Adrenal gland (tissue), 12 donors: ENCODE results near the gene SYNGR1. TPM values are rescaled to one million over a fixed set of nuclear protein-coding genes. Genes with fewer than 3 reads are reported as not detected.

Source experiments
- DNase-seq, 7 donors: peaks; one replicate each; pipeline ENCODE4 v3.0.0-alpha.2; 2019 to 2020
- H3K27ac ChIP-seq, 5 donors: fragments of 200-600 bp; sonication (generic) in 4 of 5; 1 replicate in 3 of 5; 2 replicates in 2 of 5; pipeline versions ENCODE4 v1.5.1 to v1.8.0; 2016 to 2020; ENCODE audit warnings: mild to moderate bottlenecking in 1 of 5
- H3K27me3 ChIP-seq: fragments of 200-600 bp; 2 replicates; pipeline ENCODE4 v1.8.0; 2021
- H3K36me3 ChIP-seq, 2 donors: fragments of 200-600 bp; replicated peaks in 1 of 2; 1 replicate in 1 of 2; 2 replicates in 1 of 2; pipeline versions ENCODE4 v1.5.1 to v1.8.0; 2018 to 2022
- H3K4me1 ChIP-seq, 2 donors: fragments of 200-600 bp; replicated peaks in 1 of 2; 1 replicate in 1 of 2; 2 replicates in 1 of 2; pipeline versions ENCODE4 v1.5.1 to v1.8.0; 2018 to 2021
- H3K4me3 ChIP-seq, 4 donors: fragments of 200-600 bp; sonication (generic) in 3 of 4; one replicate each; pipeline ENCODE4 v1.5.1; 2016 to 2018
- H3K9me3 ChIP-seq, 3 donors: fragments of 200-600 bp; sonication (generic) in 1 of 3; replicated peaks in 1 of 3; 1 replicate in 2 of 3; 2 replicates in 1 of 3; pipeline versions ENCODE4 v1.5.1 to v1.8.0; 2016 to 2021
- POLR2A ChIP-seq, 2 donors: fragments of 450-650 bp; IDR thresholded peaks; one replicate each; pipeline ENCODE4 v1.6.1; 2017; ENCODE audit warnings: antibody characterized with exemption in 2 of 2, mild to moderate bottlenecking in 2 of 2, moderate library complexity in 1 of 2
- WGBS, 4 donors: extraction: QIAGEN DNeasy Blood & Tissue Kit in 2 of 4; methylation state at CpG; one replicate each; pipeline versions ENCODE4 v1.1.5 to v1.1.7; 2013 to 2017; 5-methylcytosine and 5-hydroxymethylcytosine counted together
- intact Hi-C, 2 donors: fragments of 100-400 bp; cut with DNase I; formaldehyde crosslinking; loops; one replicate each; pipeline versions ENCODE4 v1.14.1 to v1.15.0; 2022 to 2023
- polyA plus RNA-seq, 3 donors: library from polyadenylated mRNA; stranded (reverse); fragments of 200-250 nt in 2 of 3; fragments of 350-450 nt in 1 of 3; fragmentation: Illumina TruSeq in 1 of 3; extraction: RNeasy Lipid Tissue Mini Kit (QIAGEN cat#74804) in 1 of 3; gene quantifications; one replicate each; pipeline ENCODE4 v1.2.3, GENCODE V29; 2013 to 2014
- total RNA-seq, 9 donors: library from RNA; depleted of rRNA in 4 of 9; stranded (reverse); fragments of >200 nt in 4 of 9; fragments of 120-200 nt in 1 of 9; fragmentation: NEBNext Ultra II Directional in 1 of 9; extraction: Animal tissue kit (Norgen Biotek cat#: 25700) in 1 of 9; gene quantifications; one replicate each; pipeline versions ENCODE4 v1.1.0 to v1.2.4, GENCODE V29; 2013 to 2023
- TF ChIP-seq, protein P1 (sequence below), 6 experiments: fragments of 450-650 bp in 4 of 6; fragments of 200-600 bp in 2 of 6; sonication (generic) in 1 of 6; IDR thresholded peaks; 1 replicate in 5 of 6; 2 replicates in 1 of 6; pipeline versions ENCODE4 v1.5.1 to v1.8.0; 2016 to 2021; ENCODE audit warnings: antibody characterized with exemption in 6 of 6, mild to moderate bottlenecking in 2 of 6, moderate library complexity in 1 of 6
- donor health status: healthy with polysubstance abuse.
- donor health status: Bipolar disorder and iron deficiency.
- donor health status: DM: yes; HTN: yes; CAD: no.
- donor health status: DM: no; HTN: no; CAD: no.
- donor health status: DM: no; HTN: no; CAD: no.
- donor health status: DM: yes; HTN: yes; CAD: no.

SYNGR1 gene
- total and polyA plus RNA-seq, 12 donors: 8.5 to 80.0 (median 28.2) TPM

DNA sequence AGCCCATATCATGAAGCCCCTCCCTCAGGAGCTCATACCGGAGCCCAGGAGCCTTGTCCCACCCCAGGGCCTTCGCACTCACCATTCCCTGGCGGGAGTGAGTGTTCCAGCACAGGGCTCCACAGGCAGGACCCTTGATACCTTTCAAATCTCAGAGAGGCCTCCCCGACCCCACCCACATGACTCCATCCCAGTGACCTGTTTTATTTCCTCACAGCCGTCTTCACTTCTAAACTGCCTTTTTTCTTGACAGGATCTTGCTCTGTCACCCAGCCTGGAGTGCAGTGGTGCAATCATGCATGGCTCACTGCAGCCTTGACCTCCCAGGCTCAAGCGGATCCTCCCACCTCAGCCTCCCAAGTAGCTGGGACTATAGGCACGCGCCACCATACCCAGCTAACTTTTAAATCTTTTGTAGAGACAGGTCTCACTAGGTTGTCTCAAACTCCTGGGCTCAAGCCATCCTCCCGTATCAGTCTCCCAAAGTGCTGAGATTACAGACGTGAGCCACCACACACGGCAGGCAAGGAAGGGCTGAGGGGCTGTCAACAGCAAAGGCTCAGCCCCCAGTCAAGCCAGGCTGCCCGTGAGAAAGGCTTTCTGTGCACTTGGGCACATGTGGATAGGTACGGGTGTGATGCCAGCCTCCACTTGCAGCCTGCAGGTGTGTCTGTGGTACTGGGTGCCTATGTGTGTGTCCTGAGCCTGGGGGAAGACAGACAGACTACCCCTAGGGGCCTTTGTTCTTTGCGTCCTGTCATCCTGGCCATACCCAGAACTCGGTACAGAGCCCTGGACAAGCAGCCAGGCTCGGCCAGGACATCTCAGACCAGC is 39.7 kb upstream of the SYNGR1 start:
- no peak for TF ChIP-seq POLR2A (IDR thresholded peaks at IDR 0.05)
- TF ChIP-seq, protein P1, sequence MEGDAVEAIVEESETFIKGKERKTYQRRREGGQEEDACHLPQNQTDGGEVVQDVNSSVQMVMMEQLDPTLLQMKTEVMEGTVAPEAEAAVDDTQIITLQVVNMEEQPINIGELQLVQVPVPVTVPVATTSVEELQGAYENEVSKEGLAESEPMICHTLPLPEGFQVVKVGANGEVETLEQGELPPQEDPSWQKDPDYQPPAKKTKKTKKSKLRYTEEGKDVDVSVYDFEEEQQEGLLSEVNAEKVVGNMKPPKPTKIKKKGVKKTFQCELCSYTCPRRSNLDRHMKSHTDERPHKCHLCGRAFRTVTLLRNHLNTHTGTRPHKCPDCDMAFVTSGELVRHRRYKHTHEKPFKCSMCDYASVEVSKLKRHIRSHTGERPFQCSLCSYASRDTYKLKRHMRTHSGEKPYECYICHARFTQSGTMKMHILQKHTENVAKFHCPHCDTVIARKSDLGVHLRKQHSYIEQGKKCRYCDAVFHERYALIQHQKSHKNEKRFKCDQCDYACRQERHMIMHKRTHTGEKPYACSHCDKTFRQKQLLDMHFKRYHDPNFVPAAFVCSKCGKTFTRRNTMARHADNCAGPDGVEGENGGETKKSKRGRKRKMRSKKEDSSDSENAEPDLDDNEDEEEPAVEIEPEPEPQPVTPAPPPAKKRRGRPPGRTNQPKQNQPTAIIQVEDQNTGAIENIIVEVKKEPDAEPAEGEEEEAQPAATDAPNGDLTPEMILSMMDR (IDR thresholded peaks at IDR 0.05): no peak
- Histone ChIP-seq H3K4me3 (no peak overlapping the region), H3K4me1 (peaks cover 25 to 40% of the 10 kb centered on the region in 2 donors), H3K9me3 (no peaks in the 10 kb centered on the region), H3K27ac (peak overlapping the region in 3 of 5 donors; percentile 74 to 91 (median 79)), H3K36me3 (peaks cover 0 to 37% of the 10 kb centered on the region in 2 donors), H3K27me3 (no peaks in the 10 kb centered on the region)
- intact Hi-C loops: loop anchor here in 1 of 2 donors (10.0 kb wide), 1 partner anchor 305 kb away; no protein-coding TSS in a partner anchor
- 77 to 82% (median 79%) methylated on average over 12 to 16 of the region's 16 CpGs for WGBS, 4 donors
- DNase-seq: peak in 4 of 7 donors; percentile 59 to 70 (median 62)

DNA sequence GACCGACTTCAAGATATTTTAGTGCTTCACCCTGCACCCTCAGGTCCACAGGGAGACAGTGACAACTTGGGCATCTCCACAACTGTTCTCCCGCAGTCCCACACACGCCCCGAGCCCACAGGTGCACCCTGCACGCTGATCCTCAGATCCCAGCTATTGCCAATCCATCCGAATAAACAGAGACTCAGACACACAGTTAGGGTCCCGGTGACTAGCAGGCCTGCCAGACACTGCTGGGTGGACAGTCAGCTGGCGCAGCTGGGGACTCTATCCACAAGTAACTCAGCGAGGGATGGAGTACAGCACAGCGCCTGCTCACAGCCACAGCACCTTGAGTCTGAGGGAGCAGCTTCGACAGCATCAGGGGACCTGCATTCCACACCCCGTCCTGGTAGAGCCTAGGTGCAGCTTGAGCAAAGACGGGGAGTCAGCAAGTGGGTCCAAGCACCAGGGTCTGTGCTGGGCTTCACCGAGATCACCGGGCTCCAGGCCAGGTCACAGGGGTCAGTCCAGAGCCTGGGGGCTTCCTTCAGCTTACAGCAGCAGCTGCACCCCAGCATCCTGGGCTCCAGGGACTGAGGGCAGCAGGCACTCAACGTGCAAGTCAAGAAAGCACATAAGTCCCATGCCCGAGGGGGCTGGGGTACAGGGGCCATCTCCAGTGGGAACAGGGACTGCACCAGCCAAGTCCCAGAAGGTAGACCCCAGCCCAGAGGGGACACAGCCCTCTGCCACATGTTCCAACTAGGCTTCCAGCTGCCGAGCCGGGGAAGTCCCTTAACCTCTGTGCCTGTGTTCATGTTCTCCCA is 38.0 kb upstream of the SYNGR1 start:
- no peaks in the 10 kb centered on the region for H3K9me3 ChIP-seq
- peaks cover 0 to 54% of the 10 kb centered on the region in 2 donors for H3K36me3 ChIP-seq
- TF ChIP-seq, protein P1 (IDR thresholded peaks at IDR 0.05): no peak
- TF ChIP-seq POLR2A (IDR thresholded peaks at IDR 0.05): no peak
- DNase-seq: peak in 2 of 7 donors; percentile 22 to 66
- 68 to 91% (median 85%) methylated on average over 4 to 19 of the region's 19 CpGs for WGBS, 4 donors
- H3K4me3 ChIP-seq: no peak overlapping the region
- H3K27ac ChIP-seq: no peak overlapping the region
- intact Hi-C loops: loop anchor here in 1 of 2 donors (2.0 to 10.0 kb wide), 2 partner anchors 141 to 307 kb away; no protein-coding TSS in a partner anchor
- H3K4me1 ChIP-seq: peaks cover 42 to 57% of the 10 kb centered on the region in 2 donors
- H3K27me3 ChIP-seq: no peaks in the 10 kb centered on the region

DNA sequence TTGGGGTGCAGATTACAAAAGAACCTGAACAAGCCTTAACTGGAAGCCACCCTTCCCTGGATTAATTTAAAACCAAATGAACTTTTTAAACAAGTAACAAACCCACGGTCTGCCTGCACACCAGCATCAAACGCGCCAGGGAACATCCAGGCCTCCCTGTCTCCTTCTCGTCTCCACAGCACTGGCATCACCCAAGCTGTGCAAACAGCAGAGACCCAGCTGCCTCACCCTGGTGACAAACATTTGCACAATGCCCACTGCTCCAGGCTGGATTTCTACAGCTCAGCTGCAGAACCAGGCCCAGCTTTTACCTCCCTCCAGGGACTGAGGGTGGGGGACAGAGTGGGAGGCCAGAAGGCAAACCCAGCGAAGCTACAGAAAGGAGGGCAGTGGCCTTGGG is 37.4 kb upstream of the SYNGR1 start:
- Histone ChIP-seq H3K27me3 (no peaks in the 10 kb centered on the region), H3K4me1 (peaks cover 48 to 63% of the 10 kb centered on the region in 2 donors), H3K36me3 (peaks cover 0 to 60% of the 10 kb centered on the region in 2 donors), H3K27ac (peak overlapping the region in 2 of 5 donors; percentile 82 to 98), H3K4me3 (no peak overlapping the region), H3K9me3 (no peaks in the 10 kb centered on the region)
- WGBS, 4 donors: 77 to 84% (median 79%) methylated on average over 5 of the region's 5 CpGs
- DNase-seq: no peak
- intact Hi-C loops: loop anchor here in 1 of 2 donors (2.0 to 10.0 kb wide), 2 partner anchors 142 to 308 kb away; no protein-coding TSS in a partner anchor
- TF ChIP-seq, protein P1 (IDR thresholded peaks at IDR 0.05): no peak
- no peak for TF ChIP-seq POLR2A (IDR thresholded peaks at IDR 0.05)
